ENCODE results near the gene ADAM19.
"Not testable (repeated sequence)": the region's sequence is repeated elsewhere in the genome, so short reads cannot be mapped to it uniquely, and the experiment has no call there.

ADAM19 gene

GRCh38 chr5:157511651-157512644, 63.6 kb downstream of the ADAM19 start:
- DNase-seq: no peak

GRCh38 chr5:157510682-157511081, 64.9 kb downstream of the ADAM19 start:
- no peak for DNase-seq

GRCh38 chr5:157509587-157509986, 66.0 kb downstream of the ADAM19 start:
- DNase-seq: no peak

DNA sequence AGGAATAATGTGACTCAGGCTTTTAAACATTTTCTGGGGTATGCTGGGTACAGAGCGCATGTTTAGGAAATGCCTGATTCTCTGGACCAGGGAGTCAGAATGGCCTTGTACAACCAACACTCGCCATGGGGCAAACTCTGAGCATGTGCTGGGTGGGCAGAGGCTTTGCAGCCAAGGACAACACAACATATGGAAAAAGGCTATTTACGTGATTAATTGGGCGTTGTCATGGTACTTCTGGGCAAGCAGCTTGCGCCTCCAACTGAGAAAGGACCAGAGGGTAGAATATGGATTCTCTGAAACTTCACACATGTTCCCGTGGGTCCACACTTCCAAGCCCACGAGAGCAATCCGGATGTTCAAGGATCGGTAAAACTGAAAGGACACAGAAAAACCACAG, 66.5 kb downstream of the ADAM19 start:
- no peak for DNase-seq

GRCh38 chr5:157506981-157507780, 68.4 kb downstream of the ADAM19 start:
- no peak for DNase-seq

- DNase-seq: no peak
These were observed 69.4 kb downstream of the ADAM19 start for GRCh38 chr5:157506066-157506590.

- no peak for DNase-seq
These were observed 70.1 kb downstream of the ADAM19 start for GRCh38 chr5:157505496-157505895.

DNA sequence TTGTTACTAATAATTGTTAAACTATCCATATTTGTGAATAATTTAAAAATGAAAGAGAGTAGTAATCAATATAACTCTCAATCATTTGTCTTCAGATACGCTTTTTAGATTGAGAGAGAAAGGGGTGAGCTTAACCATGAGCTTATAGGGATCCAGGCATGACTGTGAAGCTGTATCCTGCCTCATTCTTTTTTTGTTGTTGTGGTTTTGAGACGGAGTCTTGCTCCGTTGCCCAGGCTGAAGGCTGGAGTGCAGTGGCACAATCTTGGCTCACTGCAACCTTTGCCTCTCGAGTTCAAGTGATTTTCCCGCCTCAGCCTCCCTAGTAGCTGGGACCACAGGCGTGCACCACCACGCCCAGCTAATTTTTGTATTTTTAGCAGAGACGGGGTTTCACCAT, 71.5 kb downstream of the ADAM19 start:
- no peak for DNase-seq

- no peak for DNase-seq
These were observed 73.4 kb downstream of the ADAM19 start for GRCh38 chr5:157502143-157502647.

- no peak for DNase-seq
These were observed 77.5 kb downstream of the ADAM19 start for GRCh38 chr5:157497875-157498611.

- no peak for DNase-seq
These were observed 78.7 kb downstream of the ADAM19 start for GRCh38 chr5:157496864-157497263.

- DNase-seq: no peak
These were observed 81.3 kb downstream of the ADAM19 start for GRCh38 chr5:157494178-157494832.

- no peak for DNase-seq
These were observed 82.7 kb downstream of the ADAM19 start for GRCh38 chr5:157492886-157493285.

GRCh38 chr5:157491471-157491995, 84.0 kb downstream of the ADAM19 start:
- DNase-seq: no peak

DNA sequence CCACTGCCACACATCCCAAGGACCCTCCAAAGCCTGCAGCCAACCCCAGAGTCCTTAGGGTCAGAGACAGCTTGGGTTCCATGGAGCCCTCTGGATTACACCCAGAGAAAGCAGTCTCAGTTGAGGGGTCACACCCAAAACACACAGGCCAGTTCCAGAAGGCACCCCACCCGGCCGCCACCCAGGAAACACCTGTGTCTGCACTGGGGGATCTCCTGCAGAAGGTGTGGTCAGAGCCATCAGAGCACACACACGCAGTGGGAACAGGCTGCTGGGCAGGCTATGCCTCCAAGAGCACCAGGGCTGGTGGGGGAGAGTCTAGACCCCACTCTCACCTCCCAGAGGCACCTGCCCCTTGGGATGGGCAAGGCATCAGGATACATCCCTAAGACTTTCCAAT, 88.2 kb downstream of the ADAM19 start:
- DNase-seq: no peak

GRCh38 chr5:157486861-157487260, 88.7 kb downstream of the ADAM19 start:
- DNase-seq: no peak

DNA sequence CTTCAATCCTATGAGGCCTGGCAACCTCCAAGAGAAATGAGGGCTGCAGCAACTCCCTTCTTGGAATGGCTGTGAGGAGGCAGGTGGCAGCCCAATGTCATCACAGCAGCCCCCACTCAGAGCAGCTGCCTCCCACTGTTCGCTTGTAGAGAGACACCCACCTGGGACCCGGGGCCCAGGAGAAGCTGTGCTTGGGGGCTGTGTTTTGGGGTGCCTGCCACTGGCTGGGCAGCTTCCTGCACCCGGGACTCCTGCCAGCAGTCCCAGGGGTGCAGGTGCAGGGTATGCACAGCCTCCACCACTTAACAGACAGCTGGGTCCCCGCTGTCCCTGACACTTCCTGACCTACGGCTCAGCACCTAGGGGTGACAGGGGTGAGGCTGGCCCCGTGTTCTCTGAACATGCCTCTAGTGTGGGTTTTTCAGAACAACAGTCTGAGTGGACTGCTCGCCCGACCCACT, 89.3 kb downstream of the ADAM19 start:
- DNase-seq: no peak

GRCh38 chr5:157485811-157486210, 89.8 kb downstream of the ADAM19 start:
- no peak for DNase-seq

- DNase-seq: no peak
These were observed 90.2 kb downstream of the ADAM19 start for GRCh38 chr5:157485340-157485739.

DNA sequence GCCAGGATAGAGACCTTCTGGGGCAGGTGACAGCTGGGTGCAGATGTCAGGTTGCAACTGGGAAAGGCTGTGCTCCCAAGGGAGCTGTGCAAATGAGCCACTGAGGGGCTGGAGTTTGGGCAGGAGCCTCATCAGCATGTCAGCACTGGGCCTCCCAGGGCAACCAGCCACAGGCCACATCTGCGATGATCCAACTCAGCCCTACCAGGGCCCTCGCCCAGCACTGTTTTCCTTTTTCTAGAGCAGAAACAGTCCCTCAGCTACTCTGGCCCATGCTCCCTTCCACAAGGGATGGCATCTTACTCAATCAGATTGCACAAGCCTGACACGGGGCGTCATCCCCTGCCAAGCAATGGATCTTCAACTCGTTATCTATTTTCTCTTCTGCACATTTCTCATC, 90.8 kb downstream of the ADAM19 start:
- no peak for DNase-seq

- not testable (repeated sequence) for DNase-seq
These were observed 92.9 kb downstream of the ADAM19 start for GRCh38 chr5:157482702-157483101.

- DNase-seq: no peak
These were observed 93.9 kb downstream of the ADAM19 start for GRCh38 chr5:157481666-157482065.

Measured in NCI-H510A treated with DMSO at 0.1 percent for 48 hours (cell line).